ENCODE data around the gene PSMA8. TPM values are rescaled to one million over a fixed set of nuclear protein-coding genes. Genes with fewer than 3 reads are reported as not detected.

PSMA8 gene
- not detected in 2 replicates for total RNA-seq
- not detected in 2 replicates for polyA plus RNA-seq
- polyA plus RNA-seq (2012) = not detected in 2 replicates
- not detected in 2 replicates for polyA minus RNA-seq (ENCODE audit: low replicate concordance)

DNA sequence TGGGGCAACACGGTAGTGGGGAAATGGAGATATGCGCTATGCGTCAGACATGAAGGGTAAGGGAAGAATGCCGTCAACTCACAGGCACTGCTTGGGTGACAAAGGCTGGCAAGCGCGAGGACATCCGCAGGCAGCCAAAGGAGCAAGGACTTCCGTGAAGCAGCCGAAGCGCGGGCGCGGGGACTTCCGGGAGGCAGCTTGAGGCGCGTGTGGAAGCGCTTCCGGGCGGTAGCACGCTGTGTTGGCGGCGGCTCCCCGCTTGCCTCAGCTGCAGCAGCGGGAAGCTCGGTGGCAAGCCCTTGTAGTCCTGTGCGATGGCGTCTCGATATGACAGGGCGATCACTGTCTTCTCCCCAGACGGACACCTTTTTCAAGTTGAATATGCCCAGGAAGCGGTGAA, at the start of gene PSMA8:
PSMA8 (plus strand) TSS at position 218 of the 400 bp plus-strand sequence; CDS start at position 315, 97 bp downstream.
- Histone ChIP-seq H3K27ac (ENCODE audit: insufficient read depth, low read length) (no peak within 1 kb of the TSS), H3K27me3 (ENCODE audit: control insufficient read depth, insufficient read depth, low read length) (no peaks in the 10 kb centered on the region), H4K20me1 (ENCODE audit: control insufficient read depth, extremely low read depth, insufficient read depth, low read length) (no peaks in the 10 kb centered on the region), H3K79me2 (ENCODE audit: control insufficient read depth, insufficient read depth, low read length) (no peaks in the 10 kb centered on the region), H3K9ac (ENCODE audit: insufficient read depth, low read length) (no peak within 1 kb of the TSS), H3K4me2 (ENCODE audit: extremely low read depth, insufficient read depth, low read length) (no peak within 1 kb of the TSS), H3K36me3 (ENCODE audit: control insufficient read depth, insufficient read depth, low read length) (no peaks in the 10 kb centered on the region), H3K4me3 (replicated peaks in 1 of 4; ENCODE audit: control extremely low read depth in 1 of 4, insufficient read depth in 1 of 4, low read depth in 3 of 4, low read length in 4 of 4) (no peak within 1 kb of the TSS), H3K9me3 (ENCODE audit: control insufficient read depth, insufficient read depth, low read depth, low read length) (no peaks in the 10 kb centered on the region), H3K4me1 (ENCODE audit: control insufficient read depth, extremely low read depth, insufficient read depth, low read length) (no peaks in the 10 kb centered on the region), H2AFZ (ENCODE audit: low read length) (no peak within 1 kb of the TSS)
- no peak for DNase-seq (ENCODE audit: low read depth in 2 of 2)
- no peak for TF ChIP-seq EZH2 (IDR thresholded peaks at IDR 0.05; ENCODE audit: low read length, missing control alignments)
- TF ChIP-seq, protein P1, sequence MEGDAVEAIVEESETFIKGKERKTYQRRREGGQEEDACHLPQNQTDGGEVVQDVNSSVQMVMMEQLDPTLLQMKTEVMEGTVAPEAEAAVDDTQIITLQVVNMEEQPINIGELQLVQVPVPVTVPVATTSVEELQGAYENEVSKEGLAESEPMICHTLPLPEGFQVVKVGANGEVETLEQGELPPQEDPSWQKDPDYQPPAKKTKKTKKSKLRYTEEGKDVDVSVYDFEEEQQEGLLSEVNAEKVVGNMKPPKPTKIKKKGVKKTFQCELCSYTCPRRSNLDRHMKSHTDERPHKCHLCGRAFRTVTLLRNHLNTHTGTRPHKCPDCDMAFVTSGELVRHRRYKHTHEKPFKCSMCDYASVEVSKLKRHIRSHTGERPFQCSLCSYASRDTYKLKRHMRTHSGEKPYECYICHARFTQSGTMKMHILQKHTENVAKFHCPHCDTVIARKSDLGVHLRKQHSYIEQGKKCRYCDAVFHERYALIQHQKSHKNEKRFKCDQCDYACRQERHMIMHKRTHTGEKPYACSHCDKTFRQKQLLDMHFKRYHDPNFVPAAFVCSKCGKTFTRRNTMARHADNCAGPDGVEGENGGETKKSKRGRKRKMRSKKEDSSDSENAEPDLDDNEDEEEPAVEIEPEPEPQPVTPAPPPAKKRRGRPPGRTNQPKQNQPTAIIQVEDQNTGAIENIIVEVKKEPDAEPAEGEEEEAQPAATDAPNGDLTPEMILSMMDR (conservative IDR thresholded peaks at IDR 0.05 in 1 of 2, IDR thresholded peaks at IDR 0.05 in 1 of 2; ENCODE audit: low read depth in 1 of 2, low read length in 2 of 2) = no peak

DNA sequence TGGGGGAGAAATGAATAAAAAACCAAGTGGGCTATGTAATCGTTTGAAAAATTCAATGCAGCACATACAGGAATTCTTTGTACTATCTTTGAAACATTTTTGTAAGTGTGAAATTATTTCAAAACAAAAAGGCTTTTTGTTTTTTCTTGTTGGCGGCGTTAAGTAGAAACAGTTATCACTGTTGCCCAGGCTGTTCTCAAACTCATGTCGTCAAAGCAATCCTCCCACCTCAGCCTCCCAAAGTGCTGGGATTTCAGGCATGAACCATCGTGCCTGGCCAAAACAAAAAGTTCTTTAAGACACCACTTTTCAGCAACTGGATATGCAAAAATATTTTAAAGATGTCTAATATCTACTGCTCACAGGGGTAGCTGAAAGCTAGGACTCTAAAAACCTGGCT, 48.6 kb upstream of the PSMA8 start:
- no peak for DNase-seq (ENCODE audit: low read depth in 2 of 2)
- H3K79me2 ChIP-seq (ENCODE audit: control insufficient read depth, insufficient read depth, low read length) = peaks cover 70% of the 10 kb centered on the region
- no peaks in the 10 kb centered on the region for H3K27me3 ChIP-seq (ENCODE audit: control insufficient read depth, insufficient read depth, low read length)
- H3K36me3 ChIP-seq (ENCODE audit: control insufficient read depth, insufficient read depth, low read length) = peaks cover 7% of the 10 kb centered on the region
- no peak overlapping the region for H3K4me3 ChIP-seq (replicated peaks in 1 of 4; ENCODE audit: control extremely low read depth in 1 of 4, insufficient read depth in 1 of 4, low read depth in 3 of 4, low read length in 4 of 4)
- H3K9ac ChIP-seq (ENCODE audit: insufficient read depth, low read length) = no peak overlapping the region
- H3K4me1 ChIP-seq (ENCODE audit: control insufficient read depth, extremely low read depth, insufficient read depth, low read length) = no peaks in the 10 kb centered on the region
- no peak overlapping the region for H3K27ac ChIP-seq (ENCODE audit: insufficient read depth, low read length)
- H2AFZ ChIP-seq (ENCODE audit: low read length) = no peak overlapping the region
- TF ChIP-seq, protein P1 (conservative IDR thresholded peaks at IDR 0.05 in 1 of 2, IDR thresholded peaks at IDR 0.05 in 1 of 2; ENCODE audit: low read depth in 1 of 2, low read length in 2 of 2) = no peak
- no peak for TF ChIP-seq EZH2 (IDR thresholded peaks at IDR 0.05; ENCODE audit: low read length, missing control alignments)
- H3K4me2 ChIP-seq (ENCODE audit: extremely low read depth, insufficient read depth, low read length) = no peak overlapping the region
- no peaks in the 10 kb centered on the region for H3K9me3 ChIP-seq (ENCODE audit: control insufficient read depth, insufficient read depth, low read depth, low read length)
- peaks cover 2% of the 10 kb centered on the region for H4K20me1 ChIP-seq (ENCODE audit: control insufficient read depth, extremely low read depth, insufficient read depth, low read length)

DNA sequence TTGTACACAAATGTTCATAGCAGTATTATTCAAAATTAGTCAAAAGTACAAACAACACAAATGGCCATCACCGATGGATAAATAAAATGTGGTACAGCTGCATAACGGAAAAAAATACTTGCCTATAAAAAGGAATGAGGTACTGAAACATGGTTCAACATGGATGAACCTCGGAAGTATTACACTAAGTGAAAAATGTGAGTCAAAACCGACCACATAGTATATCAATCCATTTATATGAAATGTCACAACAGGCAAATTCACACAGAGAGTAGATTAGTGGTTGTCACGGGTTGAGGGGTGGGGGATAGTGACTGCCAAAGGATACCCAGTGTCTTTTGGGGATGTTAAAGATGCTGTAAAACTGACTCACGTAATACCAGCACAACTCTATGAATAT, 46.7 kb upstream of the PSMA8 start:
- Histone ChIP-seq H2AFZ (ENCODE audit: low read length) (no peak overlapping the region), H3K9ac (ENCODE audit: insufficient read depth, low read length) (no peak overlapping the region), H3K4me1 (ENCODE audit: control insufficient read depth, extremely low read depth, insufficient read depth, low read length) (no peaks in the 10 kb centered on the region), H3K9me3 (ENCODE audit: control insufficient read depth, insufficient read depth, low read depth, low read length) (no peaks in the 10 kb centered on the region), H4K20me1 (ENCODE audit: control insufficient read depth, extremely low read depth, insufficient read depth, low read length) (peaks cover 2% of the 10 kb centered on the region), H3K79me2 (ENCODE audit: control insufficient read depth, insufficient read depth, low read length) (peaks cover 63% of the 10 kb centered on the region), H3K4me2 (ENCODE audit: extremely low read depth, insufficient read depth, low read length) (no peak overlapping the region), H3K4me3 (replicated peaks in 1 of 4; ENCODE audit: control extremely low read depth in 1 of 4, insufficient read depth in 1 of 4, low read depth in 3 of 4, low read length in 4 of 4) (no peak overlapping the region), H3K27me3 (ENCODE audit: control insufficient read depth, insufficient read depth, low read length) (no peaks in the 10 kb centered on the region), H3K36me3 (ENCODE audit: control insufficient read depth, insufficient read depth, low read length) (peaks cover 4% of the 10 kb centered on the region), H3K27ac (ENCODE audit: insufficient read depth, low read length) (no peak overlapping the region)
- TF ChIP-seq, protein P1 (conservative IDR thresholded peaks at IDR 0.05 in 1 of 2, IDR thresholded peaks at IDR 0.05 in 1 of 2; ENCODE audit: low read depth in 1 of 2, low read length in 2 of 2) = no peak
- no peak for TF ChIP-seq EZH2 (IDR thresholded peaks at IDR 0.05; ENCODE audit: low read length, missing control alignments)
- DNase-seq (ENCODE audit: low read depth in 2 of 2) = no peak
